Measurements from ENCODE around the gene CEP128. TPM values are rescaled to one million over a fixed set of nuclear protein-coding genes. Genes with fewer than 3 reads are reported as not detected.

Gene CEP128
- total and polyA plus RNA-seq, 2 experiments from 2014 or later = 7.3 to 14.3 TPM

GRCh38 chr14:80663541-80663940, 278.0 kb downstream of the CEP128 start:
- no peak for DNase-seq (ENCODE audit: low read depth in 1 of 2, low spot score in 1 of 2)
- Histone ChIP-seq H3K36me3 (no peaks in the 10 kb centered on the region), H3K9me3 (ENCODE audit: low read depth) (no peaks in the 10 kb centered on the region), H3K27ac (no peak overlapping the region), H3K4me3 (no peak overlapping the region), H3K4me1 (ENCODE audit: low read depth) (no peaks in the 10 kb centered on the region), H3K27me3 (no peaks in the 10 kb centered on the region)
- no peak for TF ChIP-seq CTCF (IDR thresholded peaks at IDR 0.05; ENCODE audit: low read depth, low read length)

GRCh38 chr14:80659783-80660182, 281.8 kb downstream of the CEP128 start:
- Histone ChIP-seq H3K4me3 (no peak overlapping the region), H3K27me3 (no peaks in the 10 kb centered on the region), H3K36me3 (no peaks in the 10 kb centered on the region), H3K27ac (no peak overlapping the region), H3K9me3 (ENCODE audit: low read depth) (no peaks in the 10 kb centered on the region), H3K4me1 (ENCODE audit: low read depth) (no peaks in the 10 kb centered on the region)
- DNase-seq (ENCODE audit: low read depth in 1 of 2, low spot score in 1 of 2) = no peak
- no peak for TF ChIP-seq CTCF (IDR thresholded peaks at IDR 0.05; ENCODE audit: low read depth, low read length)

GRCh38 chr14:80658733-80659132, 282.8 kb downstream of the CEP128 start:
- Histone ChIP-seq H3K4me1 (ENCODE audit: low read depth) (no peaks in the 10 kb centered on the region), H3K36me3 (no peaks in the 10 kb centered on the region), H3K9me3 (ENCODE audit: low read depth) (no peaks in the 10 kb centered on the region), H3K4me3 (no peak overlapping the region), H3K27ac (no peak overlapping the region), H3K27me3 (no peaks in the 10 kb centered on the region)
- DNase-seq (ENCODE audit: low read depth in 1 of 2, low spot score in 1 of 2) = no peak
- TF ChIP-seq CTCF (IDR thresholded peaks at IDR 0.05; ENCODE audit: low read depth, low read length) = no peak

GRCh38 chr14:80658155-80658554, 283.4 kb downstream of the CEP128 start:
- Histone ChIP-seq H3K27ac (no peak overlapping the region), H3K4me1 (ENCODE audit: low read depth) (no peaks in the 10 kb centered on the region), H3K9me3 (ENCODE audit: low read depth) (no peaks in the 10 kb centered on the region), H3K27me3 (no peaks in the 10 kb centered on the region), H3K4me3 (no peak overlapping the region), H3K36me3 (no peaks in the 10 kb centered on the region)
- no peak for TF ChIP-seq CTCF (IDR thresholded peaks at IDR 0.05; ENCODE audit: low read depth, low read length)
- no peak for DNase-seq (ENCODE audit: low read depth in 1 of 2, low spot score in 1 of 2)

GRCh38 chr14:80653956-80654355, 287.6 kb downstream of the CEP128 start:
- Histone ChIP-seq H3K36me3 (no peaks in the 10 kb centered on the region), H3K4me1 (ENCODE audit: low read depth) (no peaks in the 10 kb centered on the region), H3K27me3 (no peaks in the 10 kb centered on the region), H3K27ac (no peak overlapping the region), H3K9me3 (ENCODE audit: low read depth) (no peaks in the 10 kb centered on the region), H3K4me3 (no peak overlapping the region)
- no peak for DNase-seq (ENCODE audit: low read depth in 1 of 2, low spot score in 1 of 2)
- TF ChIP-seq CTCF (IDR thresholded peaks at IDR 0.05; ENCODE audit: low read depth, low read length) = no peak
